Endothelial cell of umbilical vein (primary cell): ENCODE data around the gene HECTD4. TPM values are rescaled to one million over a fixed set of nuclear protein-coding genes. Genes with fewer than 3 reads are reported as not detected.

Experiments used
- BruUV-seq: library from RNA; stranded (reverse); fragments of 400-500 nt; replicated peaks from 2 replicates; lab custom pipeline; 2021; lab: Mats Ljungman, UMichigan
- CTCF ChIA-PET: fragments of 300-600, 350-600 bp; sonication (Branson Sonifier 250); formaldehyde crosslinking; loops from one replicate; lab custom pipeline; 2021; ENCODE audit warnings: antibody characterized with exemption, inconsistent platforms; lab: Charles Lee
- POLR2A ChIA-PET: fragments of 300-600, 350-600 bp; sonication (Branson Sonifier 250); formaldehyde crosslinking; loops from one replicate; lab custom pipeline; 2021; ENCODE audit warnings: antibody characterized with exemption, inconsistent platforms; lab: Charles Lee
- DNase-seq: peaks from one replicate; pipeline ENCODE4 v3.0.0-alpha.2; 2011; ENCODE audit warnings: low read depth, low spot score
- FAIRE-seq: peaks from 2 replicates; lab custom pipeline; 2011; peaks lifted over from hg19 to GRCh38; lab: Jason Lieb, UNC
- H2AFZ ChIP-seq: 2 replicates; pipeline ENCODE4 v1.6.0; 2012; ENCODE audit warnings: low read depth, low read length, control low read depth, inconsistent platforms
- H3K27ac ChIP-seq: 2 replicates; pipeline ENCODE4 v1.5.1; 2011; ENCODE audit warnings: low read depth, mild to moderate bottlenecking, control low read depth, low read length, moderate library complexity; ENCODE audit not compliant: insufficient read depth
- H3K27me3 ChIP-seq, 2 experiments: 2 replicates each; pipeline versions ENCODE4 v1.6.0 to v1.6.1; 2011; ENCODE audit warnings: low read length in 2 of 2, mixed read lengths in 1 of 2; ENCODE audit not compliant: control insufficient read depth in 2 of 2, insufficient read depth in 2 of 2
- H3K36me3 ChIP-seq, 2 experiments: 2 replicates in 1 of 2; 3 replicates in 1 of 2; pipeline ENCODE4 v1.5.1; 2011; ENCODE audit warnings: low read length in 2 of 2, mild to moderate bottlenecking in 1 of 2, moderate library complexity in 1 of 2; ENCODE audit not compliant: control insufficient read depth in 2 of 2, insufficient read depth in 2 of 2; ENCODE audit errors: extremely low read depth in 1 of 2
- H3K4me1 ChIP-seq: 3 replicates; pipeline ENCODE4 v1.5.1; 2011; ENCODE audit warnings: mild to moderate bottlenecking, low read length; ENCODE audit not compliant: control insufficient read depth, insufficient read depth; ENCODE audit errors: extremely low read depth
- H3K4me2 ChIP-seq: 2 replicates; pipeline ENCODE4 v1.6.1; 2011; ENCODE audit warnings: low read length, control low read depth, mixed read lengths; ENCODE audit not compliant: insufficient read depth
- H3K4me3 ChIP-seq, 3 experiments: fragments of 200-600 bp in 1 of 3; sonication (generic), shearing (Covaris generic) in 1 of 3; replicated peaks in 1 of 3; 2 replicates each; pipeline ENCODE4 v1.5.1; 2011 to 2016; ENCODE audit warnings: control low read depth in 3 of 3, low read length in 3 of 3, mild to moderate bottlenecking in 2 of 3, inconsistent platforms in 1 of 3, low read depth in 1 of 3, moderate library complexity in 1 of 3; ENCODE audit not compliant: insufficient read depth in 1 of 3
- H3K79me2 ChIP-seq: 2 replicates; pipeline ENCODE4 v1.6.0; 2012; ENCODE audit warnings: low read length, inconsistent platforms; ENCODE audit not compliant: control insufficient read depth, insufficient read depth
- H3K9ac ChIP-seq: replicated peaks from 2 replicates; pipeline ENCODE3; 2011; ENCODE audit warnings: low read length, control low read depth; ENCODE audit not compliant: insufficient read depth; ENCODE audit errors: extremely low read depth
- H3K9me1 ChIP-seq: replicated peaks from 3 replicates; pipeline ENCODE4 v1.6.0; 2011; ENCODE audit warnings: mild to moderate bottlenecking, low read length; ENCODE audit not compliant: control insufficient read depth, insufficient read depth; ENCODE audit errors: extremely low read depth
- H3K9me3 ChIP-seq: replicated peaks from 2 replicates; pipeline ENCODE4 v1.5.1; 2012; ENCODE audit warnings: low read length, inconsistent platforms; ENCODE audit not compliant: control insufficient read depth, insufficient read depth
- H4K20me1 ChIP-seq: replicated peaks from 2 replicates; pipeline ENCODE3; 2011; ENCODE audit warnings: mild to moderate bottlenecking, low read length; ENCODE audit not compliant: control insufficient read depth, insufficient read depth; ENCODE audit errors: extremely low read depth
- EZH2 ChIP-seq: IDR thresholded peaks from 2 replicates; pipeline ENCODE4 v1.6.1; 2012; ENCODE audit warnings: borderline replicate concordance, low read depth, mild to moderate bottlenecking, moderate library complexity, low read length, inconsistent platforms; ENCODE audit not compliant: severe bottlenecking
- GATA2 ChIP-seq: IDR thresholded peaks from 2 replicates; pipeline ENCODE4 v1.7.0; 2011; ENCODE audit warnings: low read depth, mild to moderate bottlenecking, moderate library complexity, mixed read lengths, low read length; ENCODE audit not compliant: insufficient read length, insufficient read depth
- JUN ChIP-seq: IDR thresholded peaks from 2 replicates; pipeline ENCODE4 v1.6.1; 2011; ENCODE audit warnings: borderline replicate concordance, low read depth; ENCODE audit not compliant: insufficient read length, insufficient read depth
- MAX ChIP-seq: IDR thresholded peaks from 2 replicates; pipeline ENCODE4 v1.6.1; 2011; ENCODE audit not compliant: insufficient read depth, insufficient read length
- MYC ChIP-seq: IDR thresholded peaks from one replicate; pipeline ENCODE4 v1.6.1; 2011; ENCODE audit warnings: mild to moderate bottlenecking, low read depth, low read length
- POLR2A ChIP-seq: IDR thresholded peaks from 2 replicates; pipeline ENCODE4 v1.6.1; 2012; ENCODE audit warnings: low read depth, mild to moderate bottlenecking, control low read depth, low read length
- POLR2AphosphoS5 ChIP-seq: IDR thresholded peaks from 2 replicates; pipeline ENCODE4 v1.6.1; 2012; ENCODE audit warnings: low read depth, mild to moderate bottlenecking, control low read depth, low read length, moderate library complexity; ENCODE audit not compliant: insufficient read depth
- dilution Hi-C: fragments of 300-500 bp; cut with MboI; formaldehyde crosslinking; loops from one replicate; pipeline ENCODE4 v1.15.0; 2019; ENCODE audit warnings: low sequenced_read_pairs; ENCODE audit not compliant: extremely low pct_ligation_motif_present
- intact Hi-C: fragments of 100-400 bp; cut with micrococcal nuclease; formaldehyde crosslinking; loops from one replicate; pipeline ENCODE4 v1.10.0; 2022
- polyA plus RNA-seq, 4 experiments: library from polyadenylated mRNA; depleted of rRNA in 3 of 4; stranded (reverse) in 3 of 4; unstranded in 1 of 4; fragments of >200 nt; gene quantifications; 2 replicates each; pipeline versions ENCODE4 v1.2.1 to v1.2.3, GENCODE V29; 2011 to 2012; ENCODE audit warnings: missing spikeins in 1 of 4
- total RNA-seq: library from RNA; stranded (reverse); gene quantifications from 2 replicates; pipeline ENCODE4 v1.2.3, GENCODE V29; 2021
- TF ChIP-seq, protein P1 (sequence below), 2 donors: IDR thresholded peaks; 1 replicate in 1 of 2; 2 replicates in 1 of 2; pipeline ENCODE4 v1.5.1; 2011; ENCODE audit warnings: low read length in 2 of 2, mild to moderate bottlenecking in 2 of 2, moderate library complexity in 2 of 2, control low read depth in 1 of 2, inconsistent platforms in 1 of 2, low read depth in 1 of 2; ENCODE audit not compliant: insufficient read depth in 1 of 2; ENCODE audit errors: extremely low read depth in 1 of 2

HECTD4 gene
- total and polyA plus RNA-seq, 2 donors (not counting 3 experiments of a cell fraction or from before 2014, with no cell fraction given), result 9.7 to 47.7 TPM

DNA sequence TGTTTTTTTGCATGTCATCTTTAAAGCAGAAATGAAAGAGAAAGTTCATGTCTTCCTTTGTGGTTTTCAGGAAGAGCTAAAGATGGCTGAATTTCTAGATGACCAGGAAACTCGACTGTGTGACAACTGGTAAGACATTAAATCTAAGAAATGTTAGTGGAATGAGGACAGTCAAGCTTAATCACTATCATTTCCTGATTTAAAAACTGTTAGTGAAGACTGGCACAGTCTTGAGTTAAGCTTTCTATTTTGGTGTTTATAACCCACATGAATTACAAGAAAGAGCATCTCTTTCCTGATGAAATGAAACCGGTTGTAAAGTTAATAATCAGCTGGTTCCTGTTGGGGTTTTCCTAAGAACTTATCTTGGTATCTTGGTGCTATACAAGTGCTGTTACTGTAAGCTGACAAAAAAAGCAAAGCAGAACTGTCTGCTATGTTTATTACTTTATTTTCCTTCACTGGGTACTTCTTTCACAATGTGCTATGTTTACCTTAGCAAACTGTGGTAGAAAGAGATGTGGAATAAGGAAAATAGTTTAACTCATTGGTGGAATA, 251.7 kb downstream of the HECTD4 start:
- no peaks in the 10 kb centered on the region for H3K9me3 ChIP-seq
- intact Hi-C loops, result no loop called here
- peak overlapping the region; percentile 85 for H3K4me2 ChIP-seq
- ChIA-PET POLR2A (interaction anchor here (1.0 to 1.7 kb wide), 2 partner anchors 9 to 21 kb away, joined by 3 to 7 read pairs; partner anchors contain the start of gene NAA25), CTCF (interaction anchor here (1.0 to 1.6 kb wide), 4 partner anchors 13 to 185 kb away, joined by 3 to 4 read pairs (median 3); no protein-coding TSS in a partner anchor)
- H3K27ac ChIP-seq, result peak overlapping the region; percentile 22
- H4K20me1 ChIP-seq, result no peaks in the 10 kb centered on the region
- H3K79me2 ChIP-seq, result peaks cover 5% of the 10 kb centered on the region
- FAIRE-seq (peak; percentile 61), DNase-seq (peak; percentile 72)
- TF ChIP-seq MYC, result no peak
- no peak for TF ChIP-seq GATA2
- TF ChIP-seq, protein P1, sequence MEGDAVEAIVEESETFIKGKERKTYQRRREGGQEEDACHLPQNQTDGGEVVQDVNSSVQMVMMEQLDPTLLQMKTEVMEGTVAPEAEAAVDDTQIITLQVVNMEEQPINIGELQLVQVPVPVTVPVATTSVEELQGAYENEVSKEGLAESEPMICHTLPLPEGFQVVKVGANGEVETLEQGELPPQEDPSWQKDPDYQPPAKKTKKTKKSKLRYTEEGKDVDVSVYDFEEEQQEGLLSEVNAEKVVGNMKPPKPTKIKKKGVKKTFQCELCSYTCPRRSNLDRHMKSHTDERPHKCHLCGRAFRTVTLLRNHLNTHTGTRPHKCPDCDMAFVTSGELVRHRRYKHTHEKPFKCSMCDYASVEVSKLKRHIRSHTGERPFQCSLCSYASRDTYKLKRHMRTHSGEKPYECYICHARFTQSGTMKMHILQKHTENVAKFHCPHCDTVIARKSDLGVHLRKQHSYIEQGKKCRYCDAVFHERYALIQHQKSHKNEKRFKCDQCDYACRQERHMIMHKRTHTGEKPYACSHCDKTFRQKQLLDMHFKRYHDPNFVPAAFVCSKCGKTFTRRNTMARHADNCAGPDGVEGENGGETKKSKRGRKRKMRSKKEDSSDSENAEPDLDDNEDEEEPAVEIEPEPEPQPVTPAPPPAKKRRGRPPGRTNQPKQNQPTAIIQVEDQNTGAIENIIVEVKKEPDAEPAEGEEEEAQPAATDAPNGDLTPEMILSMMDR (IDR thresholded peaks at IDR 0.05; ENCODE audit: extremely low read depth in 1 of 2, insufficient read depth in 1 of 2, low read depth in 1 of 2, low read length in 2 of 2), result no peak
- TF ChIP-seq POLR2A, result no peak
- TF ChIP-seq POLR2AphosphoS5, result no peak
- TF ChIP-seq MAX, result no peak
- no peak for TF ChIP-seq EZH2
- TF ChIP-seq JUN, result no peak
- H3K9ac ChIP-seq, result peak overlapping the region; percentile 4
- peak overlapping the region in 1 of 3 experiments; percentile 1 for H3K4me3 ChIP-seq
- no peaks in the 10 kb centered on the region for H3K9me1 ChIP-seq
- BruUV-seq, result no TSS peak
- H3K27me3 ChIP-seq, result no peaks in the 10 kb centered on the region
- peak overlapping the region; percentile 29 for H2AFZ ChIP-seq
- peaks cover 20% of the 10 kb centered on the region for H3K4me1 ChIP-seq
- dilution Hi-C loops, result no loop called here
- H3K36me3 ChIP-seq, result peaks cover 4 to 8% of the 10 kb centered on the region in 2 experiments
